A673 (cell line): ENCODE measurements around the gene HNRNPA2B1.

Experiments used
- EZH2 ChIP-seq: fragments of 200-600 bp; sonication (generic); IDR thresholded peaks from 2 replicates; pipeline ENCODE4 v1.6.1; 2017; ENCODE audit warnings: borderline replicate concordance, low read depth, mild to moderate bottlenecking, mixed read lengths, antibody characterized with exemption, low read length; ENCODE audit not compliant: poor library complexity, severe bottlenecking
- TF ChIP-seq, protein P1 (sequence below): fragments of 300-800, 200-600 bp; sonication (generic); conservative IDR thresholded peaks from 2 replicates; pipeline ENCODE4 v1.5.1; 2017; ENCODE audit warnings: low read depth, mild to moderate bottlenecking, antibody characterized with exemption, low read length, moderate library complexity, mixed read lengths

DNA sequence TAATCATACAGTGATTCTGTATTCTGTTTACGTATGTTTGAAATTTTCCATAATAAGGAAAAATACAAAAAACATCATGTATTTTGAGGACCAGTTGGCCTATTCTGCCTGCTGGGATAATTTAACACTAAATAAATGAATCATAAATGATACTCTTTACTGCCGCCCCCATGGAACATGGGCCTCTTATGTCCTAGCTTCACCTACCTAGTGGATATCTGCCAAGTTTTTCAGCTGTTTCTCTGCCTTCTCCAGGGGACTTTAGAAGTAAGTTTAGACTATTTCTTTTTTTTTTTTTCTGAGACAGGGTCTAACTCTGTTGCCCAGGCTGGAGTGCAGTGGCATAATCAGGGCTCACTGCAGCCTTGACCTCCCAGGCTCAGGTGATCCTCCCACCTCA, 38.1 kb downstream of the HNRNPA2B1 start:
- TF ChIP-seq, protein P1, sequence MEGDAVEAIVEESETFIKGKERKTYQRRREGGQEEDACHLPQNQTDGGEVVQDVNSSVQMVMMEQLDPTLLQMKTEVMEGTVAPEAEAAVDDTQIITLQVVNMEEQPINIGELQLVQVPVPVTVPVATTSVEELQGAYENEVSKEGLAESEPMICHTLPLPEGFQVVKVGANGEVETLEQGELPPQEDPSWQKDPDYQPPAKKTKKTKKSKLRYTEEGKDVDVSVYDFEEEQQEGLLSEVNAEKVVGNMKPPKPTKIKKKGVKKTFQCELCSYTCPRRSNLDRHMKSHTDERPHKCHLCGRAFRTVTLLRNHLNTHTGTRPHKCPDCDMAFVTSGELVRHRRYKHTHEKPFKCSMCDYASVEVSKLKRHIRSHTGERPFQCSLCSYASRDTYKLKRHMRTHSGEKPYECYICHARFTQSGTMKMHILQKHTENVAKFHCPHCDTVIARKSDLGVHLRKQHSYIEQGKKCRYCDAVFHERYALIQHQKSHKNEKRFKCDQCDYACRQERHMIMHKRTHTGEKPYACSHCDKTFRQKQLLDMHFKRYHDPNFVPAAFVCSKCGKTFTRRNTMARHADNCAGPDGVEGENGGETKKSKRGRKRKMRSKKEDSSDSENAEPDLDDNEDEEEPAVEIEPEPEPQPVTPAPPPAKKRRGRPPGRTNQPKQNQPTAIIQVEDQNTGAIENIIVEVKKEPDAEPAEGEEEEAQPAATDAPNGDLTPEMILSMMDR: no peak
- no peak for TF ChIP-seq EZH2
